Uterus (tissue), 4 donors: ENCODE results near the gene ABI1. TPM values are rescaled to one million over a fixed set of nuclear protein-coding genes. Genes with fewer than 3 reads are reported as not detected.

Source experiments
- DNase-seq, 2 donors: peaks; one replicate each; pipeline ENCODE4 v3.0.0-alpha.2; 2019 to 2020
- H3K27ac ChIP-seq, 2 donors: fragments of 200-600 bp; sonication (generic); 1 replicate in 1 of 2; 2 replicates in 1 of 2; pipeline ENCODE4 v1.5.1; 2016 to 2018
- H3K27me3 ChIP-seq, 2 donors: fragments of 200-600 bp; sonication (generic); one replicate each; pipeline ENCODE4 v1.5.1; 2018 to 2019; ENCODE audit warnings: control low read depth in 1 of 2
- H3K36me3 ChIP-seq, 2 donors: fragments of 200-600 bp; sonication (generic); one replicate each; pipeline ENCODE4 v1.5.1; 2019; ENCODE audit warnings: control low read depth in 1 of 2
- H3K4me1 ChIP-seq, 2 donors: fragments of 200-600 bp; sonication (generic); one replicate each; pipeline ENCODE4 v1.5.1; 2018 to 2019; ENCODE audit warnings: control low read depth in 1 of 2
- H3K4me3 ChIP-seq, 2 donors: fragments of 200-600 bp; sonication (generic); 1 replicate in 1 of 2; 2 replicates in 1 of 2; pipeline ENCODE4 v1.5.1; 2018 to 2019; ENCODE audit warnings: mild to moderate bottlenecking in 1 of 2
- H3K9me3 ChIP-seq, 2 donors: fragments of 200-600 bp; sonication (generic); one replicate each; pipeline ENCODE4 v1.5.1; 2019; ENCODE audit warnings: control low read depth in 1 of 2
- CTCF ChIP-seq, 4 experiments: fragments of 200-600 bp in 2 of 4; fragments of 450-650 bp in 2 of 4; sonication (generic) in 2 of 4; IDR thresholded peaks; one replicate each; pipeline ENCODE4 v1.5.1; 2016 to 2019; ENCODE audit warnings: antibody characterized with exemption in 4 of 4, mild to moderate bottlenecking in 2 of 4, moderate library complexity in 1 of 4
- POLR2A ChIP-seq, 2 donors: fragments of 450-650 bp; IDR thresholded peaks; one replicate each; pipeline ENCODE4 v1.6.1; 2016; ENCODE audit warnings: antibody characterized with exemption in 2 of 2, mild to moderate bottlenecking in 1 of 2, moderate library complexity in 1 of 2
- intact Hi-C: fragments of 100-400 bp; cut with DNase I; formaldehyde crosslinking; loops from one replicate; pipeline ENCODE4 v1.15.1; 2023; ENCODE audit warnings: low total_unique reads
- total RNA-seq, 4 donors: library from RNA; depleted of rRNA in 3 of 4; stranded (reverse); fragments of >200 nt in 3 of 4; gene quantifications; one replicate each; pipeline versions ENCODE4 v1.1.0 to v1.2.4, GENCODE V29; 2014 to 2023
- donor health status: DM: yes; HTN: yes; CAD: no.

ABI1 gene
- total RNA-seq, 4 donors from 2014 or later = 26.6 to 50.4 (median 39.1) TPM

DNA sequence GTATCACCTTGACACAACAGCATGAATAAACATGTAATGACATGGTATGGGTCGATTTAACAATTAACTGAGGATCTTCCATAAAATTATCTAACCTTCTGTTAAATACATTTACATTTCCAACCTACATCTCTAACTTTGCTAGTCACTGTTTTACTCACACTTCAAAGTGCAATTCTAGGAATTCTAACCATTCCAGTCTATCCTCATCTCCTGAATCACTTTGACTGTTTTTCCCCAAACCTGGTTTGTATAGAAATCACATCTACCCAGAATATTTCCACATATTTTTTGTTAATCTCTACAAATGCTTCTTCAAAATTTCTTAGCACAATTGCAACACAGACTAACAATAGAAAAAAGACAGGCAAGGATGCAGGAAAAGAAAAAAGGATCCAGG, 6.2 kb downstream of the ABI1 start:
- intact Hi-C loops = no loop called here
- Histone ChIP-seq H3K27ac (no peak overlapping the region), H3K27me3 (no peaks in the 10 kb centered on the region), H3K36me3 (no peaks in the 10 kb centered on the region), H3K9me3 (no peaks in the 10 kb centered on the region), H3K4me1 (no peaks in the 10 kb centered on the region), H3K4me3 (no peak overlapping the region)
- TF ChIP-seq CTCF (IDR thresholded peaks at IDR 0.05) (no peak), POLR2A (IDR thresholded peaks at IDR 0.05) (no peak)
- DNase-seq = no peak

DNA sequence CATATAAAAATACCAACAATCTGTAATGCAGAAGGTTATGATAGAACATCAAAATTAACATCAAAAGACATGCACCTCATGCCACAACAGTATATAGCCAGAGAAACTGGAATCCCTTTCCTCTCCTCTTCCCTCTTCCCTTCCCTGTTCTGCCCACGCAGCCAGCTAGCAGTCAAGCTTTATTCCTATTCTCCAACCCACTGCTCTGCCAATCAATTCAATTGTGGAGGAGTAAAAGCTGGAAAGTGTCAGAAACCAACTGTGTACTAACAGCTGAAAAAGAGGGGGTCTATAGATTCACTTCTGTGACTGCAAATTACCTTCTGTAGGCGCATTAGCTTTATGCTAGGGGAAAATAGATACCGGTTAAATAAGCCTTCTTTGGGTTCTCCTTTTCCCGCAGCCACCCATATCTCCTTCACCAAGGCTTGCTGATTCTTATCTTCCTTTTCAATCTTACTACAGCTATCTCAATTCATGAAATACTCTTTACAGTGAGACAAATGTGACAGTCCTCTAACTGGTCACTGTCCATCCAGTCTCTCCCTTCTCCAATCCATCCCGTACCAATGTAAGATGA, 16.3 kb downstream of the ABI1 start:
- DNase-seq = no peak
- no peaks in the 10 kb centered on the region for H3K27me3 ChIP-seq
- H3K36me3 ChIP-seq = no peaks in the 10 kb centered on the region
- TF ChIP-seq CTCF (IDR thresholded peaks at IDR 0.05) (no peak), POLR2A (IDR thresholded peaks at IDR 0.05) (no peak)
- no peaks in the 10 kb centered on the region for H3K4me1 ChIP-seq
- no peaks in the 10 kb centered on the region for H3K9me3 ChIP-seq
- H3K4me3 ChIP-seq = no peak overlapping the region
- H3K27ac ChIP-seq = no peak overlapping the region
- intact Hi-C loops = no loop called here

- H3K9me3 ChIP-seq = no peaks in the 10 kb centered on the region
- no peak overlapping the region for H3K27ac ChIP-seq
- DNase-seq = no peak
- H3K4me3 ChIP-seq = no peak overlapping the region
- H3K4me1 ChIP-seq = no peaks in the 10 kb centered on the region
- TF ChIP-seq CTCF (IDR thresholded peaks at IDR 0.05) (no peak), POLR2A (IDR thresholded peaks at IDR 0.05) (no peak)
- H3K36me3 ChIP-seq = no peaks in the 10 kb centered on the region
- intact Hi-C loops = no loop called here
- no peaks in the 10 kb centered on the region for H3K27me3 ChIP-seq
These were observed 17.0 kb downstream of the ABI1 start for GRCh38 chr10:26843736-26844135.

DNA sequence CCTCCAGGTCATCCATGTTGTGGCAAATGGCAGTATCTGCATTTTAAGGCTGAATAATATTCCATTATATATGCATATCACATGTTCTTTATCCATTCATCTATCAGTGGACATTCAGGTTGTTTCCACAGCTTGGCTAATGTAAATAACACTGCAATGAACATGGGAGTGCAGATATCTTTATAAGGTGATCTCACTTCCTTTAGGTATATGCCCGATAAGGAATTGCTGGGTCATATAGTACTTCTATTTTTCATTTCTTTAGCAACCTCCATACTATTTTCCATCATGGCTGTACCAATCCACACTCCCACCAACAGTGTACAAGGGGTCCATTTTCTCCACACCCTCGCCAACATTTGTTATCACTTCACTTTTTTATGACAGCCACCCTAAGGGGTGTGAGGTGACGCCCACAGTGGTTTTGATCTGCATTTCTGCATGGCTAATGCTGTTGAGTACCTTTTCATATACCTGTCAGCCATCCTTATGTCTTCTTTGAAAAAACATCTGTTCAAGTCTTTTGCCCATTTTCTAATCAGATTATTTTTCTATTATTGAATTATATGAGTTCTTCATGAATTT, 18.9 kb downstream of the ABI1 start:
- intact Hi-C loops = no loop called here
- no peak for DNase-seq
- H3K4me1 ChIP-seq = no peaks in the 10 kb centered on the region

More for the DNA sequence above, 18.9 kb downstream of the ABI1 start:
- TF ChIP-seq CTCF (IDR thresholded peaks at IDR 0.05) (no peak), POLR2A (IDR thresholded peaks at IDR 0.05) (no peak)
- Histone ChIP-seq H3K27ac (no peak overlapping the region), H3K9me3 (no peaks in the 10 kb centered on the region), H3K36me3 (no peaks in the 10 kb centered on the region), H3K27me3 (no peaks in the 10 kb centered on the region), H3K4me3 (no peak overlapping the region)
